ENCODE data around the gene NRG2. TPM values are rescaled to one million over a fixed set of nuclear protein-coding genes. Genes with fewer than 3 reads are reported as not detected.

The NRG2 gene
- total RNA-seq, 1 experiment from 2014 or later = not detected

GRCh38 chr5:140003519-140003918, 39.6 kb downstream of the NRG2 start:
- Histone ChIP-seq H3K27ac (ENCODE audit: low read depth, low read length, poor library complexity, severe bottlenecking) (no peak overlapping the region), H3K27me3 (replicated peaks; ENCODE audit: insufficient read depth, low read depth, low read length, poor library complexity) (peaks cover 89% of the 10 kb centered on the region), H3K4me3 (ENCODE audit: low read depth, low read length, poor library complexity, severe bottlenecking) (no peak overlapping the region), H3K9me3 (ENCODE audit: low read depth, low read length, poor library complexity, severe bottlenecking) (no peaks in the 10 kb centered on the region), H3K4me1 (ENCODE audit: insufficient read depth, low read length, poor library complexity, severe bottlenecking) (no peaks in the 10 kb centered on the region), H3K36me3 (ENCODE audit: insufficient read depth, low read length, poor library complexity, severe bottlenecking) (no peaks in the 10 kb centered on the region)
- no TSS peak for BruUV-seq (replicated peaks)
- TF ChIP-seq CTCF (conservative IDR thresholded peaks at IDR 0.05; ENCODE audit: low read depth, low read length) = no peak
- no peak for TF ChIP-seq EZH2 (IDR thresholded peaks at IDR 0.05; ENCODE audit: borderline replicate concordance, low read depth, low read length, poor library complexity, severe bottlenecking)
- POLR2A ChIA-PET (ENCODE audit: low non-redundant PET) = no interaction called here
- DNase-seq (ENCODE audit: low spot score) = no peak
- CTCF ChIA-PET = no interaction called here
- intact Hi-C loops (cut with micrococcal nuclease; ENCODE audit: unreplicated experiment) = no loop called here

- peaks cover 85% of the 10 kb centered on the region for H3K27me3 ChIP-seq (replicated peaks; ENCODE audit: insufficient read depth, low read depth, low read length, poor library complexity)
- BruUV-seq (replicated peaks) = no TSS peak
- intact Hi-C loops (cut with micrococcal nuclease; ENCODE audit: unreplicated experiment) = no loop called here
- POLR2A ChIA-PET (ENCODE audit: low non-redundant PET) = interaction anchor here (0.6 kb wide), 1 partner anchor 24 kb away, joined by 3 read pairs; no protein-coding TSS in a partner anchor
- no peak overlapping the region for H3K27ac ChIP-seq (ENCODE audit: low read depth, low read length, poor library complexity, severe bottlenecking)
- CTCF ChIA-PET = no interaction called here
- no peaks in the 10 kb centered on the region for H3K4me1 ChIP-seq (ENCODE audit: insufficient read depth, low read length, poor library complexity, severe bottlenecking)
- DNase-seq (ENCODE audit: low spot score) = no peak
- H3K36me3 ChIP-seq (ENCODE audit: insufficient read depth, low read length, poor library complexity, severe bottlenecking) = no peaks in the 10 kb centered on the region
- H3K4me3 ChIP-seq (ENCODE audit: low read depth, low read length, poor library complexity, severe bottlenecking) = no peak overlapping the region
- no peaks in the 10 kb centered on the region for H3K9me3 ChIP-seq (ENCODE audit: low read depth, low read length, poor library complexity, severe bottlenecking)
- no peak for TF ChIP-seq CTCF (conservative IDR thresholded peaks at IDR 0.05; ENCODE audit: low read depth, low read length)
- TF ChIP-seq EZH2 (IDR thresholded peaks at IDR 0.05; ENCODE audit: borderline replicate concordance, low read depth, low read length, poor library complexity, severe bottlenecking) = no peak
Observed at GRCh38 chr5:140000332-140000731, 42.8 kb downstream of the NRG2 start.

GRCh38 chr5:139998837-139999236, 44.3 kb downstream of the NRG2 start:
- intact Hi-C loops (cut with micrococcal nuclease; ENCODE audit: unreplicated experiment) = no loop called here
- no peak for DNase-seq (ENCODE audit: low spot score)
- no peak for TF ChIP-seq CTCF (conservative IDR thresholded peaks at IDR 0.05; ENCODE audit: low read depth, low read length)
- no peak for TF ChIP-seq EZH2 (IDR thresholded peaks at IDR 0.05; ENCODE audit: borderline replicate concordance, low read depth, low read length, poor library complexity, severe bottlenecking)
- Histone ChIP-seq H3K27me3 (replicated peaks; ENCODE audit: insufficient read depth, low read depth, low read length, poor library complexity) (peaks cover 84% of the 10 kb centered on the region), H3K36me3 (ENCODE audit: insufficient read depth, low read length, poor library complexity, severe bottlenecking) (no peaks in the 10 kb centered on the region), H3K9me3 (ENCODE audit: low read depth, low read length, poor library complexity, severe bottlenecking) (no peaks in the 10 kb centered on the region), H3K27ac (ENCODE audit: low read depth, low read length, poor library complexity, severe bottlenecking) (no peak overlapping the region), H3K4me3 (ENCODE audit: low read depth, low read length, poor library complexity, severe bottlenecking) (no peak overlapping the region), H3K4me1 (ENCODE audit: insufficient read depth, low read length, poor library complexity, severe bottlenecking) (no peaks in the 10 kb centered on the region)
- BruUV-seq (replicated peaks) = no TSS peak
- CTCF ChIA-PET = no interaction called here
- POLR2A ChIA-PET (ENCODE audit: low non-redundant PET) = no interaction called here
